A549 treated with AZD9567 at 1 μM for 4 hours (cell line): Measurements from ENCODE around the gene MUCL3. TPM values are rescaled to one million over a fixed set of nuclear protein-coding genes. Genes with fewer than 3 reads are reported as not detected.

ENCODE experiments used
- total RNA-seq: library from RNA; stranded (reverse); fragments of 200-300 nt; extraction: Qiagen RNA extraction; gene quantifications from 5 replicates; pipeline ENCODE4 v1.2.3, GENCODE V29; 2022; ENCODE audit not compliant: insufficient read depth

MUCL3 gene
- total RNA-seq, result 0.03 to 0.06 TPM (median 0.05 TPM) in 4 of 5 replicates, not detected in the other

GRCh38 chr6:30940361-30940986 is at the start of gene MUCL3:
MUCL3 (plus strand) TSS chr6:30940973; CDS start chr6:30941000, 27 bp downstream.

GRCh38 chr6:30907758-30908591 is 32.8 kb upstream of the MUCL3 start, which contains the start of gene GTF2H4:
GTF2H4 (plus strand) TSS chr6:30908207.

GRCh38 chr6:30914076-30914853 is 26.5 kb upstream of the MUCL3 start, which contains the start of gene VARS2:
VARS2 (plus strand) TSS chr6:30914238; CDS start chr6:30914837, 599 bp downstream.

GRCh38 chr6:30931969-30932645 is 8.7 kb upstream of the MUCL3 start, which contains the start of gene SFTA2:
SFTA2 (minus strand) TSS chr6:30932170; CDS start chr6:30932096, 74 bp downstream.

GRCh38 chr6:30983439-30983838 is 42.7 kb downstream of the MUCL3 start, which contains the start of gene MUC21:
MUC21 (plus strand) TSS chr6:30983718; CDS start chr6:30983959, 241 bp downstream.

Other genes with a start within 250 kb of the MUCL3 start
- gene NRM, start 250.0 kb upstream of the MUCL3 start, total RNA-seq, result 25.7 to 31.1 TPM (median 27.3 TPM) in 5 replicates
- gene MDC1, start 223.7 kb upstream of the MUCL3 start, total RNA-seq, result 13.9 to 21.8 TPM (median 15.5 TPM) in 5 replicates
- 843 to 940 TPM (median 881 TPM) in 5 replicates for gene TUBB, start 220.6 kb upstream of the MUCL3 start, total RNA-seq
- 64.4 to 88.0 TPM (median 86.4 TPM) in 5 replicates for gene FLOT1, start 198.3 kb upstream of the MUCL3 start, total RNA-seq
- 47.9 to 86.3 TPM (median 75.8 TPM) in 5 replicates for gene IER3, start 196.4 kb upstream of the MUCL3 start, total RNA-seq
- gene DDR1, start 56.5 kb upstream of the MUCL3 start, total RNA-seq, result 46.6 to 53.1 TPM (median 48.9 TPM) in 5 replicates
- gene GTF2H4, start 32.8 kb upstream of the MUCL3 start, total RNA-seq, result 15.7 to 20.4 TPM (median 19.1 TPM) in 5 replicates
- 9.0 to 14.5 TPM (median 13.3 TPM) in 5 replicates for gene VARS2, start 26.7 kb upstream of the MUCL3 start, total RNA-seq
- gene SFTA2, start 8.8 kb upstream of the MUCL3 start, total RNA-seq, result not detected in 5 replicates
- not detected in 5 replicates for gene MUC21, start 42.7 kb downstream of the MUCL3 start, total RNA-seq
- 0.01 to 0.02 TPM in 2 of 5 replicates, not detected in the others for gene MUC22, start 69.5 kb downstream of the MUCL3 start, total RNA-seq
- not detected in 5 replicates for gene C6orf15, start 171.6 kb downstream of the MUCL3 start, total RNA-seq
- 3.5 to 6.1 TPM (median 4.7 TPM) in 4 of 5 replicates, not detected in the other for gene PSORS1C1, start 173.8 kb downstream of the MUCL3 start, total RNA-seq
- gene CDSN, start 179.5 kb downstream of the MUCL3 start, total RNA-seq, result 0.02 to 0.05 TPM (median 0.05 TPM) in 3 of 5 replicates, not detected in the others
- not detected in 5 replicates for gene PSORS1C2, start 198.1 kb downstream of the MUCL3 start, total RNA-seq
- gene CCHCR1, start 216.8 kb downstream of the MUCL3 start, total RNA-seq, result 6.7 to 9.0 TPM (median 6.9 TPM) in 5 replicates
- gene TCF19, start 217.6 kb downstream of the MUCL3 start, total RNA-seq, result 11.8 to 14.9 TPM (median 14.5 TPM) in 5 replicates
- 8.0 to 13.8 TPM (median 10.5 TPM) in 5 replicates for gene POU5F1, start 229.7 kb downstream of the MUCL3 start, total RNA-seq